ENCODE results near the gene NINJ2.

Gene NINJ2

GRCh38 chr12:611721-612120, 51.5 kb downstream of the NINJ2 start:
- DNase-seq: no peak

- DNase-seq: no peak
These were observed 54.3 kb downstream of the NINJ2 start for GRCh38 chr12:608921-609320.

DNA sequence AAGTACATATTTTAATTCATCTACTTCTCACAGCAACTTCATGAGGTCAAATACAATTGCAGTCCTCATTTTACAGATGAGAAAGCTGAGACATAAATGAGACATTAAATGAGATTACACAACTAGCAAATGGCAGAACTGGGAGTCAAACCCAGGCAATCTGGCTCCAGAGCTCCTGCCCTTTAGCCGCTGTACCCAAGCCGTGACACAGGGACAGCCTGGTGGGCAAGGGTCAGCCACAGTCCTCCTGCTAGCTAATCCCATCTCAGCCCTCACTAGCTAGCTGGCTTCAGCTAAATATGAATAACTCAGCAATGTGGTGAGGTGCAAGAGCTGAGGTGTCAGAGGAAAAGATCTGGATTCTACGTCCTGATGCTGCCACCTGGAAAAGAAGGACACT, 54.8 kb downstream of the NINJ2 start:
- DNase-seq: no peak

DNA sequence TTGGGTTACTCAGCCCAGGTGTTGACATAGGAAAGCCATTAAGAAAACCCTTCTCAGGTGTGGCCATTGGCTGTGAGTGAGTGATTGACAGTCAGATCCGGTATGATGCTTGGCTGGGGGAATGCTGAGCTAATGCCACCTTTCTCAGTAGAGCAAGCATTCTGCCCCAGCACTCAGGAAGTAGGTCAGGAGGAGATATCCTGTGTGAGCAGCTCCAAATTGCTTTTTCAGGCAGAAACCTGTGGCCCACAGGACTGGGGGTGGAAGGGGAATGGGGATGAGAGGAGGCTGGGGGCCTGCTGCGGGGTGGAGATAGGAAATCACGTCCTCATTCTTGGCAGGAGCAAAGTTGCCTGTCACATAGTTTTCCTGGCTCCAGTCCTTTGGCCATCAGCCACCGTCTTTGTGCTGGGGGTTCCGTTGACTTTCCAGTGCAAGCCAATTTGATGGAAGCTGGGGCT, 55.7 kb downstream of the NINJ2 start:
- no peak for DNase-seq

GRCh38 chr12:604956-605355, 58.3 kb downstream of the NINJ2 start:
- DNase-seq: no peak

- no peak for DNase-seq
These were observed 60.6 kb downstream of the NINJ2 start for GRCh38 chr12:602700-603068.

DNA sequence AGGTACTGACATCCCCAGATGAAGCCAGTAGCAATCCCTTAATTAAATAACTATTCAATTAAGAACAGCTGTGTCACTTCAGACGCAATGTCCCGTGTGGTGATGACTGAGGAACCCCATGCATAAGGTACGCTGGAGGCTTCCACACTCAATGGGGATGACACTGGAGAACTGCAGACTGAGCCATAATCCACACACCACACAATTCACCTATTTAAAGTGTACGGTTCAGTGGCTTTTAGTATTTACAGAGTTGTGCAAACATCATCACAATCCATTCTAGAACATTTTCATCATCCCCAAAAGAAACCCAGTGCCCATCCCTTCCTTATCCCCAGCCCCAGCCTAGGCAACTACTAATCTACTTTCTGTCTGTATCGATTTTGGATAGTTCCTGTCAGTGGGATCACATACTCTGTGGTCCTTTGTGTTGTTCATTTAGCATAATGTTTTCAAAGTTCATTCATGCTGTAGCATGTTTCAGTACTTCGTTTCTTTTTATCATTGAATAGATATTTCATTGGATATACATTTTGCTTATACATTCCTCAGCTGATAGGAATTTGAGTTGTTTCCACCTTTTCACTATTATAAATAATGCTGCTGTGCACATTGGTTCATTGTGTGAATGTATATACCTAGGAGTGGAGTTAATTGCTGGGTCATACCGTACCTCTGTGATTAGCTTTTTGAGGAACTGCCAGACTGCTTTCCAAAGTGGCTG, 61.1 kb downstream of the NINJ2 start:
- DNase-seq: no peak

- no peak for DNase-seq
These were observed 63.5 kb downstream of the NINJ2 start for GRCh38 chr12:599756-600155.

DNA sequence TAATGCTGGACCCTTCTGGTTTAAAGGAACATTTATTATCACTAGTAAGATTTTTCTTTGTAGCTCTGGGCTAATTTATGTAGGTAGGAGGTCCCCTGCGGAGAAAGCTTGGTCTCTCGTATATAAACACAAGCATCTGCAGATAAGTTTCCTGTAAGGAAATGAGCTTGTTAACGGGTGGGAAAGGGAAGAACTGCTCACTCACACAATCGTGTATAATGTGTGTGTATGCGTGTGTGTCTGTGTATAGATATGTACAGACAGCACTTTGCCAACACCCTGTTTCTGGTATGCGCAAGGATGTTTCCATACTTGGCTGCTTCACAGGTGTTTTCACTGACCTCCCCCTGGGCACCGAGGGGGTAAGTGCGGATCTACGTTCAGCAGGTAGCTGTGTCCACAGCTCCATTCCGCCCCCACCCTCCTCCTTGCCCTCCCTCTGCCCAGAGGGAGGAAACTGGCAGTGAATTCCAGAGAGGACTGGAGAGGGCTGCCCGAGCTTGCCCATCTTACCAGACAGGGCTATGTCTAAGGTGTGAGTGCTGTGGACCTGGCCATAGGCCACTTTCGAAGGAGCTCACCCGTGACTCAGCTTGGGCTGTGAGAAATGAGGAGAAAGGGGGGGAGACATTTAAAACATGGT, 65.2 kb downstream of the NINJ2 start:
- DNase-seq: no peak

DNA sequence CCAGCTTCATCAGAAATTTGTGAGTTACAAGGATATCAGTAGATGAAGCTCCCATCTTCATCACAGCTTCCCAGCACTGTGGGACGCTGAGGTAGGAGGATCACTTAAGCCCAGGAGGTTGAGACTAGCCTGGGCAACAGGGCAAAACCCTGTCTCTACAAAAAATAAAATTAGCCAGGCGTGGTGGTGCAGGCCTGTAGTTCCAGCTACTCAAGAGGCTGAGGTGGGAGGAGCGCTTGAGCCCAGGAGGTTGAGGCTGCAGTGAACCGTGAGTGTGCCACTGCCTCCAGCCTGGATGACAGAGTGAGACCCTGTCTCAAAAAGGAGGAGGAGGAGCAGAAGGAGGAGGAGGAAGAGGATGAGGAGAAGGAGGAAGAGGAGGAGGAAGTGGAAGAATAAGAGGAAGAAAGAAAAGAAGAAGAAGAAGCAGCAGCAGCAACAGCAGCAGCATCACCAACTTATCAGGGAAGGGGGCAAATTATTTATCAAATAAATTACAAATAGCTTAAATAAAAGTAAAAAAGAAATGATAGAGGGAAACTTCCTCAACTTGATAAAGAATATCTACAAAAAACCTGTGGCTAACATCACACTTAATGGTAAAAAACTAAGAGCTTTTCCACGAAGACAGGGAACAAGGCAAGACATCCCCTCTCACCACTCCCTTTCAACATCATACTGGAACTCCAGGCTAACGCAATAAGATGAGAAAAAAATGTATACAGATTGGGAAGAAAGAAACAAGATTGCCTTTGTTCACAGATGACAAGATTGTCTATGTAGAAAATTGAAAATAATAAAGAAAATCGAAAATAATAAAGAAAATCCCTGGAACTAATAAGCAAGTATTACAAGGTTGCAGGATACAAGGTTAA, 69.6 kb downstream of the NINJ2 start:
- DNase-seq: no peak

GRCh38 chr12:592024-592505, 71.2 kb downstream of the NINJ2 start:
- DNase-seq: no peak

DNA sequence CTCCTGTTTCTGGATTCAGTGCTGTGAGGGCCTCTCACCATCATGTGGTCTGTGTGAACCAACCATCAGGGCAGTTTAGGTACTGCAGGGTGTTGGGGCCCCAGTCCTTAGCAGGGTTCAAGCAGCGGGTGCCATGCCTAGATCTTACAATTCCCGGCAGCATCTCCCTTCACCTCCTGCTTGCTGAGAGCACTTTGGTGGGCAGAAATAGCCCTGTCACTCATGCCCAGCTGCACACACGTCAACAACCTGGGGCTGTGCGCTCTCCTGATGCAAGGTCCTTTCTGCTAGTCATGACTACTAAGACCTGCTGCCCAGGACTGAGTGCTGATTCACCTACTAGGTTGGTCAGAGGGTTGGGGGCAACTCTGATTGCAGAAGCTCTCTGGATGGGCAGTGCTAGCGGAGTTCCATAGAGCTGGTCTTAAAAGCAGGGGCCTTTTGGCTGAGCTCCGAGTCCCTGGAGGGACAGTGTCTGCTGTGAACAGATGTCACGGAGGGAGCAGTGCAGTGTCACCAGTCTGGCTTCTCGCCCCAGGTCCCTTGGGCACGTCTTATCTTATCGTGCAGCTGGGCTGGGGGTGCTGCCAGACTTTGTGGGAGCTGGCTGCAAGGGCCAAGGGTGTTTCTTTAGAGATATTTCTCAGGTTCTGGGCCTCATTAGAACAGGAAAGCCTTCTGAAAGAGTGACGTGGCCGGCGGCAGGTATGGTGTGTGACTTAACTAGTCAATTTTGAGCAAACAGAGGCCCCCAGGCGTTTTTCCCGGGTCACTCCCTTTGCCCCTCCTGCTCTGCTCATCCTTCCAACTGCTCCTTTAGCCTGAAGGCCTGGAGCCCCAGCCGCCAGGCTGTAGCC, 71.8 kb downstream of the NINJ2 start:
- no peak for DNase-seq

GRCh38 chr12:590206-590750, 73.0 kb downstream of the NINJ2 start:
- DNase-seq: no peak

GRCh38 chr12:588646-589045, 74.6 kb downstream of the NINJ2 start:
- DNase-seq: no peak

GRCh38 chr12:588024-588322, 75.3 kb downstream of the NINJ2 start:
- DNase-seq: no peak

GRCh38 chr12:587132-588023, 75.9 kb downstream of the NINJ2 start:
- DNase-seq: no peak

GRCh38 chr12:586318-587071, 76.8 kb downstream of the NINJ2 start:
- no peak for DNase-seq

GRCh38 chr12:585062-586061, 77.9 kb downstream of the NINJ2 start:
- peak in 1 of 2 experiments; percentile 23 for DNase-seq

GRCh38 chr12:583251-583869, 79.9 kb downstream of the NINJ2 start:
- no peak for DNase-seq

Measured in NCI-H526 (cell line).